CD4-positive, alpha-beta T cell treated with Interleukin-6 at 100 ng/mL for 8 hours (primary cell): ENCODE results near the gene MRPL17.
"Not testable (repeated sequence)": the region's sequence is repeated elsewhere in the genome, so short reads cannot be mapped to it uniquely, and the experiment has no call there.

Source experiments
- DNase-seq: peaks from one replicate; pipeline ENCODE4 v3.0.0-alpha.2; 2020; ENCODE audit warnings: mixed read lengths, low spot score

MRPL17 gene

DNA sequence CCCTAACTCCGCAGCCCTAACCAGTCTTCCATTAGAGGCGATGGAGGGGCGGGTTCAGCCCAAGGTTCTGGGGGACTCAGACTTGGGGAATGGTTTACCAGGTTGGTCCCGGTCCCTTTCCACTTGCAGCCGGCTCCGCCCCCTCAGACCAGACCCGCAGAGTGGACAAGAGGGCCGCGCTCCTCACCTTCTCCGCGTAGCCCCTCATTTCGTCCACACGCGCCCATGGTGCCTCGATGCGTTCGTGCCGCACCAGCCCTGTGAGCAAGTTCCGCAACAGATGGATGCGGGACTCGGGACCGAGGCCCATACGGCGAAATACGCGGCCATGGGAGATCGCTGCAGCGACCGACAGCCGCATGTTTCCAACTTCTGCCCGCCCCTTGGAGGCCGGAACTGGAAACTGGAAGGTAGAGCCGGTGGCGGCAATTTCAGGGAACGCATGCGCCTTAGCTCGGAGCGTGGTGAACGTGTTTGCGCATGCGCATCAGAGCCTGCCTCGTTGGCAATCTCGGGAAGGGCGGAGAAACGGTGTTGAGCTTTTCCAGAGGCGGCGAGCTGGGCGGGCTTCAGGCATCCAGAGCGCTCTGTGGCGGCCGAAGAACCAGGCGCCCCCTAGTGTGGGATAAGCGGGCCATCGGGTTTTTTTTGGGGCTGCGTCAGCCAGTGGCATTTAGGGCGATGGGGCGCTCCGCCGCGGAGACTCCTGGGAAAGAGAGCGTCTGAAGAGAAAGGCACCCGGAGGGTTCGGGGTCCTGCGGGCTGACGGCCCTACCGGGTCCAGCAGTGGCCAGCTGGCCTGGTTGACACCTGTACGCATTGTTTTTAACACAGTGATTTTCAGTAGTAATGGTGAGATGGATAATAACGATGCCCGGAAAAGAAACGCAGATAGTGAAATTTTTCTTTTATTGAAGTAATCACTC lies at the start of gene MRPL17:
TSS of gene MRPL17 (minus strand) at position 405 of the 926 bp plus-strand sequence. CDS start at position 361, 44 bp downstream.
- DNase-seq: peak; percentile 100

DNA sequence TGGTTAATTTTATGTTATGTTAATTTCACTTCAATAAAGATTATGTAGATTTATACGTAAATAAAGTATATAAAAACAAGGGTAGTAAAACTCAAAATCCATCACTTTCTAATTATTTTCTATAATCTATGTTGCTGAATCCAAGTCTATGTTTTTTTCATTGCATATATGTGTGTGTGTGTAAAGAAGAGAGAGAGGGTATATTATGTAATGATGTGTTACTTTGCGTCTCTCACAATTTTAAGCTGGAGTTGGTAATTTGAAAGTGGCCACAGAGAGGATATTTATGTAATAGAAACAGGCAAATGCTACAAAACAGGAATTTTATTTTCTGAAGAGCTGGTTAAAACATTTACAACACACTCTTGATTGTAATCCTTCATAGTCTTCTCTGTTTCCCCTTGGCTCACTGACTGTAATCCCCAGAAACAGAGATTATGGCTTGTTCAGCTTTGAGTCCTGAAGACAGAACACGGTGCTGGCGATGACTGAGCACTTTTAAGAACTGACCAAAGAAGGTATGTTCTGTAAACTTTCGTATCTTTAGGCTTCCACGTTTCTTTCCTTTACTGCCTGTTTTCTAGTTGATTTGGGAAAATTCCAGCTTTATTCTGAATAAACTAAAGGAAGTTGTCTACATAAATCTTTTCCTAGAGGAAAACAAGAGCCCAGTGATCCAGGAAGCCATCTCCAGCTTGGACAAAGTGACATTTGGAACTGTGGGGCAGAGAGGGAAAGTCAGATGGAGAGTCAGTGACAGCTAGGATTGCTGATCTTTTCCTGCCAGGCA lies 45.0 kb upstream of the MRPL17 start:
- DNase-seq: no peak

DNA sequence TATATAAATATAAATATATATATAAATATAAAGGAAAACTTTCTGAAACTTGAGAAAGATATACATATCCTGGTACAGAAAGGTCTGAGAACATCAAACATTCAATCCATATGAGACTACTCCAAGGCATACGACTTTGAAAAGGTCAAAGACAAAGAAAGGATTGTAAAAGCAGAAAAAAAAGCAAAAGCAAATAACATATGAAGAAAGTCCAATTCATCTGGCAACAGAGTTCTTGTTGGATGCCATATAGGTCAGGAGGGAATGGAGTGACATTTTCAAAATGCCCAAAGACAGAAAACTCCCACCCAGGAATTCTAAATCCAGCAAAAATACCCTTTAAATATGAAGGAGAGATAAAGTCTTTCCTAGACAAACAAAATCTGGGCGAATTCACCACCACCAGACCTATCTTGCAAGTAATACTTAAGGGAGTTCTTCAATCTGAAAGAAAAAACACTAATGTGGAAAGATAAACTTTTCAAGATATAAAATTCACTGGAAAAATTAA lies 42.3 kb upstream of the MRPL17 start:
- no peak for DNase-seq

DNA sequence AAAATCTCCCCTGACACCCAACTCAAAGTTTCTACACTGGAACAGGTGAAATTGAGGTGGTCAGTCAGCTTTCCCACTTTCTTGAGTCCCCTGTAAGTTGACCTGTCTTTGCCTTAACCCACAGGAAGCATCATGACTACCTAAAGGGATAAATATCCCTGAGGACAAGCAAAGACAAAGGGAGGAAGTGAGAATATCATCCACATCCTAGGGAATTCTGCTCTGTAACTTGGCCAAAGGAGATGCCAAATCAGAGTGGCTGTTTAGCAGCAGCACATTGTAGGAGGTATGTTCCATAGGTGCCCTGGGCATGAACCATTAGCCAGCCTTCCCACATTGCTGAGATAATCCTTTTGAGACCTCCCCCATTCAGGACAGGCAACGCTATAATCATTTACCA lies 40.9 kb upstream of the MRPL17 start:
- no peak for DNase-seq

DNA sequence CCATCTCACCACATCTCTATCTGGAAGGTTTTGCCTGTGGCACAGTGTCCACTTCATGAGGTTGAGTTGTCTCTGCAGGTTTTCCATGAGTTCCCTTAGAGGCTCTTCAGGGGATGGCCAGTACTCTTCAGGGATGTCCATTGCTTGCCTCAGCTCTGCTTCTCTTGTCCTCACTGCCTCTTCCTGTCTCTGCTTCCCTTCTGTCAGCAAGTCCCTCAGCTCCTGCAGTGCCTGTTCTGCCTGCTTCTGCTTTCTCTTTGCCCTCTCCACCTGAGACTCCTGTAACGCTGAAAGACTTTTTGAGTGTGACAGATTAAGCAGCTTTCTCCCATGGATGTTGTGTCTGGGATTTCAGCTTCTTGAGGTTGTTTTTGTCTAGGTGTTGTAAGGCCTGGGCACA lies 38.2 kb upstream of the MRPL17 start:
- DNase-seq: no peak

DNA sequence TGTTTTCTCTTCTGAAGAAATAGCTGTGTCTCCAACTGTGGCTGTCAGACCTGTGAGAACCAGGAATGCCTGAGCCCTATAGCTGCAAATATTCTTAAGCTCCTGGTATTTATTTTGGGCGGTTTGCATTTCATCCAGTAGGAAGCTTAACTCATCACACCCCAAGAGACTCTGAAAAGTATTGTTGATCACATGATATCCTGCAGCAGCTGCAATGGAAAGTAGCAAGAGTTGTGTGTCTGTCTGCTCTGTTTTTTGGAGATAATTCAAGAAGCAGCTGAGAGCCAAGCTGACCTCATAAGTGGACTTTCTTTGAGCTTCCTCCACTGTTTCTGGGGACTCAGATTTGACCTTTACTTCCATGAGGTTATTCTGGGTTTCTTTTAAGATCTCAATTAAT lies 36.4 kb upstream of the MRPL17 start:
- no peak for DNase-seq

DNA sequence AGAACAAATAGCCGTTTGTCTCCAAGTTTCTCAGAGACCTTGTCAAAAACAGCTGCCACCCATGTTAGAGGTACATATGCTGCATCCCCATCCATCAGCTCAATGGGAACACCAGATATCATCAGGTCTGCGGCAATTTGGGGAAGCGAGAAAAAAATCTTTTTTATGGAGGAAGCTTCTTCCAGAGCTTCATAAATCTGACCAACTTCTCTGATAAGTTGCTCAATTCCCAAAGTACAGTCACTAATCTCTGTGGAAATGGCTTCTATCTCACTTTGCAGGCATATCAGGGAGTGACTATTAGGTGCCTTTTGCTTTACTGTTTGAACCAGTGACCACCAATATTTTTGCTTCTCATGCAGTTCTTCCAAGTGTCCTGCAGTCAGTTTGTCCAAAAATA lies 34.3 kb upstream of the MRPL17 start:
- DNase-seq: no peak

DNA sequence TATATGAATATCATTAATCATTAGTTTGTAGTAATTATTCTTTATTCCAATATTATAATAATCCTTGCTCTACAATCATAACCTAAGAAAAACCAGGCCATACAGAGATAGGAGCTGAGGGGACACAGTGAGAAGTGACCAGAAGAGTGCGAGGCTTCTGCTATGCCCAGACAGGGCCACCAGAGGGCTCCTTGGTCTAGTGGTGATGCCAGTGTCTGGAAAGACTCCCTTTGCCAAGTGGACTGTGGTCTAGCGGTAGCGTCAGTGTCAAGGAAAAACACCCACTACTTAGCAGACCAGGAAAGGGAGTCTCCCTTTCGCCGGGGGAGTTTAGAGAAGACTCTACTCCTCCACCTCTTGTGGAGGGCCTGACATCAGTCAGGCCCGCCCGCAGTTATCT lies 28.4 kb upstream of the MRPL17 start:
- peak; percentile 15 for DNase-seq

DNA sequence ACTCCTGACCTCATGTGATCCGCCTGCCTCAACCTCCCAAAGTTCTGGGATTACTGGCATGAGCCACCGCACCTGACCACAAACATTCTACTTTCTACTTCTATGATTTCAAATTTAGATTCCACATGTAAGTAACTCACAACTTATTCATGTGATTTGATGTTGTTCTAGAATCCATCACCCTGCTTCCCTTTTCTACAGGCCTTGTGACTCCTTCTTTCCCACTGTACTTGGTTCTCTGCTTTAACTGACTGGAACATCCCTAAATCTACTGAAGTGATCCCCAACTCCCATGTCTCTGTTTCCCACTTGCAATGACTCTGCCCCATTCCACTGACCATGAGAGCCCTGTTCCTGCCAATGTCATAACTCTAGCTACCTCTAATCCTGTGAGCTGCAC lies 25.7 kb upstream of the MRPL17 start:
- no peak for DNase-seq

DNA sequence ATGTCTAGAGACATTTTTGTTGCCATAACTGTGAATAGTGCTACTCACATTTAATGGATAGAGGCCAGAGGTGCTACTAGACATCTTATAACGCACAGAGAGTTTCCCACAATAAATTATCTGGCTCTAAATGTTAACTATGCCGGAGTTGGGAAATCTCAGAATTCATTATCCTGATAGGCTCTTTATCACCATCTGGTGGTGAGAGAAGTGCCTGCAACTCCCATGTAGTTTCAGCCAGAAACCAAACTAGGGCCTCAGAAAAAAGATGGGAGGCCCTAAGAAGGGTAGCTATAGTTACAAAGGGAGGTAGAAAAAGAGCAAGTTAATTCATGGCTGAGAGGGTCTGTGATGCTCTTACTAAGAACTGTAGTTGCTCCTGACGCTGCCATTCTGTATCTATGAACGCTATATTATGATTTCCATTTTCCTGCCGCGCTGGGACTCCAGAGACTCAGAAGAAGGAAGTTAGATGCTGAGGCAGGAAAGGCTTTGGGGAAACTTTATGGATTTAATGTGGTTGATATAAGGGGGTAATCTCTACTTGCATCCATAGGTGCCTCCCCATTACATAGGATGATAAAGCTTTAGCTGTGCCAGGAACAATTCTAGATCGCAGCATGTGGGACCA lies 22.9 kb upstream of the MRPL17 start:
- DNase-seq: peak; percentile 37

DNA sequence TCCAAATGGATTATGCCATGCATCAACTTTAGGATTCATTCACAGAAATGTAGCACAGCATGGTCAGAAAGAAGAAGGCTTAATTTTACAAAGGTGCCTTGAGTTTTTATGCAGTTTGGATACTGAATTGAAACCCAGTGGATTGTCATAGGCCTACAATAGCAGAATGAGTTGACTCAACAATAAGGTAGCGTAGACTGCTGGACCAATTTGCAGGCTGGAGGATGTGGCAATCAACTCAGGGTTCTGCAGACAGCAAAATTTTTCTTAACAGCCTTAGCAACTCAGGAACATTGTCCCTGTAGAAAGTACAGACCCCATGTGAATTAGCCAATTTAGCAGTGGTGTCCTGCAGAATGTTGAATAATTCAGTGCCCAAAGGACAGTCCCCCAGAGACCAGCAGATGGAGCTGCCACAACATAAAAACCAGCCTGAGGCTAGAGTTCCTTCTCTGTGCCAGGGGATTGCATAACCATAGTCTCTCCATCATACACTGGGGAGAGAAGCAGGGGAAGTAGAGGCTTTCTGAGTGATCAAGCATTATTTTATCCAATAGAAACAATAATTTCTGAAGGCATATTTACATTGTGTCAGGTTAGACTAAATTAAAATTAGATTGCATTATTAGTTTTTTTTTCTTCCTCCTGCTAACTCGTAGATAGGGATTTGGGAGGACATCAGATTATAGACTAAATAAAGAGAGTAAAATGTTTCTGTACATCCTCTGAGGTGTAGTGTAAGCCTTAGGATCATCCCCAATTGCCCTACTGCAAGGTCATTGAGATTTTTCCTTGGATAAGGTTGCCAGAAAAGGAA lies 20.3 kb upstream of the MRPL17 start:
- peak; percentile 35 for DNase-seq

DNA sequence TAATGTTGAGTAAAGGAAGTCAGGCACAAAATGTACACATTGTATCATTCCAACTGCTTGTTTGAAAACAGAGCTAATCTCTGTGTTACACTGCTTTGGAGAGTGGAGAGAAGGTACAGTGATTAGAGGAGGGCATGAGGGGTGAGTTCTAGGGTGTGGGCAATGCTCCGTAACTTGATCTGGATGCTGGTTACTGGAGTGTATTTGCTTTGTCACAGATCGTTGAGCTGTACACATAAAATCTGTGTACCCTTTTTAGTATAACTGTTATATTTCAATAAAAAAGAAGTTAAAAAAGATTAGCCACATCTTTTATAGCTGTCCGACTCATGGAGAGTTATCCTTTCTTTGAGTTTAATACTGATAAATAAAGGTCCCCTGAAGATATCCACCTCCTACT lies 18.8 kb upstream of the MRPL17 start:
- not testable (repeated sequence) for DNase-seq

DNA sequence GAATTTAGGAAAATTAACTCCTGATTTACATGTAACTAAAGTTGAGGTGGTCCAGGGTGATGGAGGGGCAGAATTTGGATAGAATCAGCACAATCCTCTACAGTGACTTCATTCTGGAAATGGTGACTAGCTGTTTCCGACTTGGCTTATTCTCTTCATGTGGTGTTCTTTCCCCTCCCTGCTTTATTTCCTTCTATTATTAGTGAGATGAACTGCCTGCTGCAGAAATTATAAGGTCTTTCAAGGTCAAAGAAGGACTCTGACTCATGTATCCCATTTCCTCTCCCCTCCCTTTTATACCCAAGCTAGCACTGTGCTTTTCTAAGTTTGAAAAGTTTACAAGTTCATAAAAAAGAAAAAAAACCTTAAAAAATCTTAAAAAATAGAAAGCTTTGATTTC lies 12.2 kb upstream of the MRPL17 start:
- no peak for DNase-seq

DNA sequence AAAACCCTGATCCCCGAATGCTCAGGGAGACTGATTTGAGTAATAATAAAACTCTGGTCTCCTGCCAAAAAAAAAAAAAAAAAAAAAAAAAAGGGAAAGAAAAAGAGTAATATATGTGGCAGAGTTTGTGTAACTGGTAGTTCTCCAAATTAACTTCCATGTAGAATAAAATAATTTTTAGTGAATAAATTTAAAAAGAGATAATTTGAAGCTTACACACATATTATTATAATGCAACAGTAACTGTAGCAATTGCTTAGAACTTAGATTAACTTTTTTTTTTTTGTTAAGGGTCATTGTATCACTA lies 11.0 kb upstream of the MRPL17 start:
- DNase-seq: no peak

DNA sequence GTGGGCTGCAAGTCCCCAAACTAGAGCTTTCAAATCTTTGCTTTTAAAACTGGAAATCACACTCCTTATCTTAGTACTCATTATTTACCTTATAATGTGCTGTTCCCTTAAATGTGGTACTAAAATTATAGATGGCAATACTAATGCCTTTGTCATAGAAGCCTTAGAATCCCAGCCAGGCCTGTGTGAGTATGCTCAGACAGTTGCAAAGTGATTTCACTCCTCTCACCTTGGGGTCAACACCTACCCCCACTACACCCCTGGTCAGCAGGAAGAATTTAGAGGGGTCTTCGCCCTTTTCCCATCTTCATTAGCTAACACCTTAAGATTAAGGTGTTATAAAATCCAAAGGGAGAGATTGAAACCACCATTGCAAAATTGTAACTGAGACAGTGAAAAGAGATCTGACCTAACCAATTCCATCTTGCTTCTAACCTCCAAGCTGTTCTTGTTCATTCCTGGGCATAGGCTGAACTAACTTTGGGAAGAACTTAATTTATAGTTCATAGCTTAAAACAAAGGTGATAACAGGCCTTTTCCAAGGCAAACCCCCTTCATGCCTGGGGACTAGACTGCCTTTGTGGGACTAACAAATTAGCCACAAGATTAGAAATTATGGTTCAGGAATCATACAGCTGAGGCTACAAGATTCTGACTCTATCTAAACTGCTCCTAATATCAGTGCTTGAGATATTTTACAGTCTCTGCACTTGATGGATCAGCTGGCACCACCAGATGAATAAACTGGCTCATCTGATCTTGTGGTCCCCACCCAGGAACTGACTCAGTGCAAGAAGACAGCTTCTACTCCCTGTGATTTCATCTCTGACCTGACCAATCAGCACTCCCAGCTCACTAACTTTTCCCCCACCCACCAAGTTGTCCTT lies 10.4 kb upstream of the MRPL17 start:
- peak; percentile 21 for DNase-seq

DNA sequence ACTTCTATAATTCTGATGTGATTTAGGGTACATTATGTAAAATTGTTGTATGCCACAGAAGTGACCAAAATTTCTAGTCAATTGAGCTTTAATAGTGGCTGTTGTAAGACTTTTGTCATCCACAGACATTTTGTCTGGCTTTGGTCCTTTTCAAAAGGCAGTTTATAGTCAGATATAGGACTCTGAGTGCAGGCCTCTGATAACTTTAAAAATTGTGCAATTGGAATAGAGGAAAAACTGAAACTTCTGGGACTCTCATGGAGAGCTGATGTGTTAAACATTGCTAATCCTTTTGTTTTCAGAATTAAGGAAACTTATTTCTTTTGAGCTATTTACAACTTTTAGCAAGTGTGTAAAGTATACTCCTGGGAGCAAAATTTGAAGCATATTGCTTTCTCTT lies 9.0 kb upstream of the MRPL17 start:
- no peak for DNase-seq

DNA sequence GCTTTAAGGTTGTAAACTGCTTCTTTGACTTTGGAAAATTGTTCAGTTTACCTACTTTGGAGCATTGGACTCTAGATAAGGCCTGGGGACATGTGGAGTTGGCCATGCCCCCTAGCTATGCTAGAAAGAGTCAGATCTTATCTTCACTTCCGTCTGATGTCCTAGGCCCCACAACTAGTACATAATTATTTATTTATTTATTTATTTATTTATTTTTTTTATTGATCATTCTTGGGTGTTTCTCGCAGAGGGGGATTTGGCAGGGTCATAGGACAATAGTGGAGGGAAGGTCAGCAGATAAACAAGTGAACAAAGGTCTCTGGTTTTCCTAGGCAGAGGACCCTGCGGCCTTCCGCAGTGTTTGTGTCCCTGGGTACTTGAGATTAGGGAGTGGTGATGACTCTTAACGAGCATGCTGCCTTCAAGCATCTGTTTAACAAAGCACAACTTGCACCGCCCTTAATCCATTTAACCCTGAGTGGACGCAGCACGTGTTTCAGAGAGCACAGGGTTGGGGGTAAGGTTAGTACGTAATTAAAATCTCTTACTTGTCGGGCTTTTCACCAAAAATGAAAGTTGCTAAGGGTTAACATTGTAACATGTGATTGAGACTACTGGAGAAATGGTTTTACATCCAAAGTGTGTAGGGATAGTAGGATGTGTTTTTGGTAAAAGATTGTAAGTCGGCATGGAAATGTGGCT lies 7.4 kb upstream of the MRPL17 start:
- DNase-seq: not testable (repeated sequence)

DNA sequence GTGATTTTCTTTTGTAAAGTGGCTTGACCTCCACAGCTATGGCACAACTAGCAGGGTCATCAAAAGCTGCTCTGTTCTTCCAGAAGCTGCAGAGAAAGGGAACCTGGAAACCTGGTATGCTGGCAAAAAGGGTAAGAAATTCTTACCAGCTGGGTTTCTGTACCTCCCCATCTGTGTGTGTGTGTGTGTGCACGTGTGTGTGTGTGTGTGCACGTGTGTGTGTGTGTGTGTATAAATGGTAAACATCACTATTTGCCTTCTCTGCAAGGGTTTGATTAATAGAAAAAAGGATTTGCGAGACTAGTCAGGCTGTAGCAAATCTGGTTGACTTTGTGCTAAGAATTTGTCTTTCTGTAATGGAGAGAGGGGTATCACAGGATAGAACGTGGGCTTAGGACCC lies 4.7 kb upstream of the MRPL17 start:
- DNase-seq: no peak

DNA sequence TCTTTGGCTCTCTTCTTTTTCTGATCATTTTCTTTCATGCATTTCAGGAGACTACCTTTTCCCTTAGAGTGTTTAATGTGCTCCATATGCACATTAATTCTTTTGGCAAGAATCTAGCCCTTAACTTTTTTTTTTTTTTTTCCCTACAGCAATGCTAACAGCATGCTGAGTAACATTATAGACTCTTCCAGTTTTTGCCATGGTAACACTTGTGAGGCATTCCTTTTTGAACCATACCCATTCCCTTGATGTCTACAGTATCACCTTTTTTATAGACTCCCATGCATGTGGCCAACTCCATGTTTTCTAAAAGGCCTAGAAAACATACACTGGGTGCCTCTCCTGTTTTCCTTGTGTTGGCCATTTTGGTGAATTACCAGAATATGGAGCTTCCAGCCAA lies 2.9 kb upstream of the MRPL17 start:
- no peak for DNase-seq

DNA sequence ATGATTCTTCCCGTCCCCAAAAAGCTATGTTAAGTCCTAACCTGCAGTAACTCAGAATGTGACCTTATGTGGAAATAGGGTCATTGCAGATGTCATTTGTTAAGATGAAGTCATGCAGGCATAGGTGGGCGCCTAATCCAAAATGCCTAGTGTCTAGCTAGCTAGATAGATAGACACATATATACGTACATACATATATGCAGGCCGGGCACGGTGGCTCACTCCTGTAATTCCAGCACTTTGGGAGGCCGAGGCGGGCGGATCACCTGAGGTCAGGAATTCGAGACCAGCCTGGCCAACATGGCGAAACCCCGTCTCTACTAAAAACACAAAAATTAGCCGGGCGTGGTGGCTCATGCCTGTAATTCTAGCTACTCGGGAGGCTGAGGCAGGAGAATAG lies 928 bp upstream of the MRPL17 start:
- not testable (repeated sequence) for DNase-seq
